Gastrocnemius medialis (tissue), 4 donors: ENCODE data around the gene MYLK. TPM values are rescaled to one million over a fixed set of nuclear protein-coding genes. Genes with fewer than 3 reads are reported as not detected.
"Not testable (repeated sequence)": the region's sequence is repeated elsewhere in the genome, so short reads cannot be mapped to it uniquely, and the experiment has no call there.

Experiments used
- ATAC-seq, 2 donors: fragments of 150-250 bp; one replicate each; pipeline ENCODE4 v1.9.1; 2016
- DNase-seq, 2 donors: peaks; one replicate each; pipeline ENCODE4 v3.0.0-alpha.2; 2019
- H3K27ac ChIP-seq, 4 donors: fragments of 200-600 bp; sonication (generic); 1 replicate in 1 of 4; 2 replicates in 3 of 4; pipeline ENCODE4 v1.5.1; 2016 to 2018; ENCODE audit warnings: mild to moderate bottlenecking in 2 of 4, moderate library complexity in 1 of 4
- H3K27me3 ChIP-seq, 3 donors: fragments of 200-600 bp; sonication (generic) in 2 of 3; 1 replicate in 1 of 3; 2 replicates in 2 of 3; pipeline versions ENCODE4 v1.5.1 to v1.6.0; 2016 to 2019; ENCODE audit warnings: mild to moderate bottlenecking in 1 of 3, moderate library complexity in 1 of 3
- H3K36me3 ChIP-seq, 2 donors: fragments of 200-600 bp; sonication (generic) in 1 of 2; one replicate each; pipeline ENCODE4 v1.5.1; 2017 to 2018
- H3K4me1 ChIP-seq, 2 donors: fragments of 200-600 bp; sonication (generic) in 1 of 2; one replicate each; pipeline ENCODE4 v1.5.1; 2016 to 2017; ENCODE audit warnings: mild to moderate bottlenecking in 2 of 2
- H3K4me3 ChIP-seq, 4 donors: fragments of 200-600 bp; sonication (generic) in 3 of 4; 1 replicate in 1 of 4; 2 replicates in 3 of 4; pipeline ENCODE4 v1.5.1; 2016 to 2019; ENCODE audit warnings: mild to moderate bottlenecking in 2 of 4
- H3K9me3 ChIP-seq, 3 donors: fragments of 200-600 bp; sonication (generic) in 2 of 3; 1 replicate in 1 of 3; 2 replicates in 2 of 3; pipeline ENCODE4 v1.5.1; 2016 to 2019
- CTCF ChIP-seq, 5 experiments: fragments of 450-650 bp in 3 of 5; fragments of 200-600 bp in 2 of 5; sonication (generic) in 2 of 5; IDR thresholded peaks in 4 of 5; conservative IDR thresholded peaks in 1 of 5; 1 replicate in 4 of 5; 2 replicates in 1 of 5; pipeline ENCODE4 v1.5.1; 2016 to 2019; ENCODE audit warnings: antibody characterized with exemption in 5 of 5, mild to moderate bottlenecking in 3 of 5, moderate library complexity in 3 of 5
- POLR2A ChIP-seq, 2 donors: fragments of 450-650 bp; IDR thresholded peaks; one replicate each; pipeline ENCODE4 v1.6.1; 2017; ENCODE audit warnings: antibody characterized with exemption in 2 of 2, mild to moderate bottlenecking in 2 of 2, moderate library complexity in 2 of 2
- in situ Hi-C, 4 donors: fragments of 200-750 bp; cut with MboI; loops; one replicate each; pipeline versions ENCODE4 v1.15.0 to v1.8.0; 2017; ENCODE audit warnings: low sequenced_read_pairs in 4 of 4
- intact Hi-C: fragments of 100-400 bp; cut with DNase I; formaldehyde crosslinking; loops from one replicate; pipeline ENCODE4 v1.15.1; 2023; ENCODE audit warnings: low total_unique reads
- total RNA-seq, 4 donors: library from RNA; depleted of rRNA; stranded (reverse); fragments of >200 nt; gene quantifications; one replicate each; pipeline versions ENCODE4 v1.1.0 to v1.2.3, GENCODE V29; 2016

MYLK gene
- total RNA-seq, 4 donors from 2014 or later = 5.6 to 19.6 (median 8.8) TPM

GRCh38 chr3:123608263-123608937, 275.7 kb downstream of the MYLK start:
- in situ Hi-C loops (no loop called here), intact Hi-C loops (no loop called here)
- DNase-seq (no peak), ATAC-seq (no peak)
- H3K4me1 ChIP-seq = no peaks in the 10 kb centered on the region
- H3K4me3 ChIP-seq = no peak overlapping the region
- H3K9me3 ChIP-seq = no peaks in the 10 kb centered on the region
- no peak overlapping the region for H3K27ac ChIP-seq
- no peak for TF ChIP-seq POLR2A (IDR thresholded peaks at IDR 0.05)
- no peak for TF ChIP-seq CTCF (IDR thresholded peaks at IDR 0.05 in 4 of 5, conservative IDR thresholded peaks at IDR 0.05 in 1 of 5)
- no peaks in the 10 kb centered on the region for H3K27me3 ChIP-seq
- H3K36me3 ChIP-seq = no peaks in the 10 kb centered on the region

- DNase-seq (no peak), ATAC-seq (no peak)
- Histone ChIP-seq H3K9me3 (no peaks in the 10 kb centered on the region), H3K4me1 (no peaks in the 10 kb centered on the region), H3K4me3 (no peak overlapping the region), H3K27ac (no peak overlapping the region), H3K36me3 (no peaks in the 10 kb centered on the region), H3K27me3 (no peaks in the 10 kb centered on the region)
- intact Hi-C loops (no loop called here), in situ Hi-C loops (no loop called here)
- TF ChIP-seq POLR2A (IDR thresholded peaks at IDR 0.05) = no peak
- TF ChIP-seq CTCF (IDR thresholded peaks at IDR 0.05 in 4 of 5, conservative IDR thresholded peaks at IDR 0.05 in 1 of 5) = no peak
These were observed 277.6 kb downstream of the MYLK start for GRCh38 chr3:123606527-123606926.

GRCh38 chr3:123605789-123606234, 278.3 kb downstream of the MYLK start:
- intact Hi-C loops = no loop called here
- Histone ChIP-seq H3K4me1 (no peaks in the 10 kb centered on the region), H3K4me3 (no peak overlapping the region), H3K27me3 (no peaks in the 10 kb centered on the region), H3K27ac (no peak overlapping the region), H3K9me3 (no peaks in the 10 kb centered on the region), H3K36me3 (no peaks in the 10 kb centered on the region)
- in situ Hi-C loops = no loop called here
- TF ChIP-seq POLR2A (IDR thresholded peaks at IDR 0.05) (no peak), CTCF (IDR thresholded peaks at IDR 0.05 in 4 of 5, conservative IDR thresholded peaks at IDR 0.05 in 1 of 5) (no peak)
- ATAC-seq (no peak), DNase-seq (no peak)

GRCh38 chr3:123603153-123603552, 281.0 kb downstream of the MYLK start:
- H3K9me3 ChIP-seq, H3K27me3 ChIP-seq, ATAC-seq, H3K4me1 ChIP-seq, H3K36me3 ChIP-seq, intact Hi-C loops, H3K27ac ChIP-seq, H3K4me3 ChIP-seq, DNase-seq, in situ Hi-C loops: not testable (repeated sequence)

GRCh38 chr3:123602325-123602724, 281.8 kb downstream of the MYLK start:
- no peaks in the 10 kb centered on the region for H3K4me1 ChIP-seq
- no peak for TF ChIP-seq CTCF (IDR thresholded peaks at IDR 0.05 in 4 of 5, conservative IDR thresholded peaks at IDR 0.05 in 1 of 5)
- TF ChIP-seq POLR2A (IDR thresholded peaks at IDR 0.05) = no peak
- H3K27ac ChIP-seq = no peak overlapping the region
- intact Hi-C loops = no loop called here
- no peak for ATAC-seq
- in situ Hi-C loops = no loop called here
- no peaks in the 10 kb centered on the region for H3K27me3 ChIP-seq
- no peaks in the 10 kb centered on the region for H3K9me3 ChIP-seq
- DNase-seq = no peak
- no peak overlapping the region for H3K4me3 ChIP-seq
- no peaks in the 10 kb centered on the region for H3K36me3 ChIP-seq

GRCh38 chr3:123600863-123601262, 283.3 kb downstream of the MYLK start:
- H3K9me3 ChIP-seq, H3K27me3 ChIP-seq, H3K36me3 ChIP-seq, in situ Hi-C loops, DNase-seq, H3K27ac ChIP-seq, H3K4me3 ChIP-seq, intact Hi-C loops, ATAC-seq, H3K4me1 ChIP-seq: not testable (repeated sequence)
